ENCODE results near the gene SPNS1.
"Not testable (repeated sequence)": the region's sequence is repeated elsewhere in the genome, so short reads cannot be mapped to it uniquely, and the experiment has no call there.

The SPNS1 gene

GRCh38 chr16:28974437-28975157 lies at the start of gene SPNS1:
Gene SPNS1, plus strand, starts transcription at chr16:28974778. Its CDS starts 374 bp downstream, at chr16:28975152.
- DNase-seq = peak; percentile 92 to 98 (median 96)

GRCh38 chr16:28925386-28926228 lies 49.0 kb upstream of the SPNS1 start:
- peak in 8 of 14 donors; percentile 32 to 77 (median 66) for DNase-seq

- DNase-seq = not testable (repeated sequence)
Measured at GRCh38 chr16:28926284-28926683, 48.3 kb upstream of the SPNS1 start.

DNA sequence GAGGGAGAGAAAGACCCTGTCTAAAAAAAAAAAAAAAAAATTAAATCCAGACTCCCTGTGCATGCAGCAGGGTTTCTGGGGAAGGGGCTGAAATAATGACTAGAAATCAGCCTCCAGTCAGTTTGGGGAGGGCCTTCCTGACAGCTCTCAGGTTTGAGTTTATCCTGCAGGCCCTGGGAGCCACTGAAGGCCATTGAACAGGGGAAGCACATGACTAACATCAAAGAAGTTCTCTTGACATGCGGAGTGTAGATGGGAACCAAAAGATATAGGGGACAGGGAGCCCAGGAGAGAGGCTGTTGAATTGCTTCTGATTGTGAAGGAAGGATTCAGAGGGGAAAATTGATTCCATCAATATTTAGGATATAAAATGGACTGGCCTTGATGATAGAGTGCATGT lies 46.8 kb upstream of the SPNS1 start:
- DNase-seq = no peak

DNA sequence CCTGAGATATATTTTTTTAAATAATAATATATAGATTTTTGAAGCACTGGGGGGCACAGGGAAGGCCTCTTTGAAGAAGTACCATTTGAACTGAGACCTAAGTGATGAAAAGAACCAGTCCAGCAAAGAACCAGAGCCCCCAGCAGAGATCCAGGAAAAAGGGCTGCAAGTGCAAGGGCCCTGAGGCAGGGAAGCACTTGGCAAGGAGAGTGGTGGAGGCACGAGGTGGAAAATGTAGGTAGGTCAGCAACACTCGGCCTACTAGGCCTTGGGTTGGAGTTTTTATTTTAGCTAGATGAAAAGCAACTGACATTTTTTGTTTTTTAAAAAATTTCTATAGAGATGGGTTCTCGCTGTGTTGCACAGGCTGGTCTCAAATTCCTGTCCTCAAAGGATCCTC lies 44.4 kb upstream of the SPNS1 start:
- no peak for DNase-seq

DNA sequence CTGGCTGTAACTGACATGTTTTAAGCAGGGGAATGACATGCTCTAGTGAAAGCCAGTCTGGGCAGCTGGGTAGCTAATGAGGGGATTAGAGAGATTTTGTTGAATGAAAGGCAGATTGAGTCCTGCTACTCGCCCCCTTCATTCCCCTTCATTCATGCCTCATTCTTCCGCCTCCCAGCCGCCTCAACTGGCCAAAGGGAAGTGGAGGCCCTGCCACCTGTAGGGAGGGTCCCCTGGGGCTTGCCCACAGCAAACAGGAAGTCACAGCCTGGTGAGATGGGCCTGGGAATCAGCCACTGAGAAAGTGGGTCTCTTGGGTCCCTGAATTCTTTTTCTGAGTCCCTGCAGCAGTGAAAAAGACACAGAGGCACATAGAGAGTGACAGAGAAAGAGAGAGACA lies 43.9 kb upstream of the SPNS1 start:
- no peak for DNase-seq

GRCh38 chr16:28931801-28932225 lies 42.8 kb upstream of the SPNS1 start, which contains the start of gene CD19:
Gene CD19, plus strand, starts transcription at chr16:28931971. Its CDS starts 30 bp downstream, at chr16:28932001.
- DNase-seq = no peak

GRCh38 chr16:28932339-28933141 lies 42.0 kb upstream of the SPNS1 start:
- DNase-seq = no peak

DNA sequence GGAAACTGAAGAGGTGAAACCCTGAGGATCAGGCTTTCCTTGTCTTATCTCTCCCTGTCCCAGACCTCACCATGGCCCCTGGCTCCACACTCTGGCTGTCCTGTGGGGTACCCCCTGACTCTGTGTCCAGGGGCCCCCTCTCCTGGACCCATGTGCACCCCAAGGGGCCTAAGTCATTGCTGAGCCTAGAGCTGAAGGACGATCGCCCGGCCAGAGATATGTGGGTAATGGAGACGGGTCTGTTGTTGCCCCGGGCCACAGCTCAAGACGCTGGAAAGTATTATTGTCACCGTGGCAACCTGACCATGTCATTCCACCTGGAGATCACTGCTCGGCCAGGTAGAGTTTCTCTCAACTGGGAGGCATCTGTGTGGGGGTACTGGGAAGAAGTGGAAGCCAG lies 41.4 kb upstream of the SPNS1 start:
- no peak for DNase-seq

DNA sequence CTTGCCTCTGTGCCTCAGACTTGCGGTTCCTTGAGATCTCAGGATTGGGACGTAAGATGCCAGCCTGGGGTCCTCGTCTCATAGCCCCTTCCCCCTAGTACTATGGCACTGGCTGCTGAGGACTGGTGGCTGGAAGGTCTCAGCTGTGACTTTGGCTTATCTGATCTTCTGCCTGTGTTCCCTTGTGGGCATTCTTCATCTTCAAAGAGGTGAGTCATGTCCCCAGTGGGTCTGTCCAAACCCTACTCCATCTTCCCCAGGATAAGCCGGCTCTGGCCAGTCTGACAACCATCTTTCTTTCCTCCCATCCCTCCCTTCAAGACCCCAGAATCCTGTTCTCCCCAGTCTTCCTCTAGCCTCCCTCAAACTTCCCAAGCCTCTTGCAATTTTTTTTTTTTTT lies 39.2 kb upstream of the SPNS1 start:
- no peak for DNase-seq

GRCh38 chr16:28935924-28936783 lies 38.4 kb upstream of the SPNS1 start:
- peak in 11 of 14 donors; percentile 4 to 67 (median 25) for DNase-seq

DNA sequence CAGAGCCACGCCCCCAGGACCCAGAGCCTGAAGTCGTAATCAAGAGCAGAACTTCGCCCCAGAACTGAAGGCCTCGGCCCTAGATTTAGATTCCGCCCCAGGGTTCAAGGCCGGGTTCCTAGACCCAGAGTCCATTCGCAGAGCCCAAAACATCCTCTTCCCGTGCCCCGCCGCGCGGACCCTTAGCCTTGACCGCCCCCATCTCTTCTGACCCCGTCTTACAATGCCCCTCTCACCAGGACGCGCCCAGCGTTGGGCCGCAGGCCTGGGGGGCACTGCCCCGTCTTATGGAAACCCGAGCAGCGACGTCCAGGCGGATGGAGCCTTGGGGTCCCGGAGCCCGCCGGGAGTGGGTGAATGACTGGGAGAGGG lies 37.8 kb upstream of the SPNS1 start:
- DNase-seq = no peak

DNA sequence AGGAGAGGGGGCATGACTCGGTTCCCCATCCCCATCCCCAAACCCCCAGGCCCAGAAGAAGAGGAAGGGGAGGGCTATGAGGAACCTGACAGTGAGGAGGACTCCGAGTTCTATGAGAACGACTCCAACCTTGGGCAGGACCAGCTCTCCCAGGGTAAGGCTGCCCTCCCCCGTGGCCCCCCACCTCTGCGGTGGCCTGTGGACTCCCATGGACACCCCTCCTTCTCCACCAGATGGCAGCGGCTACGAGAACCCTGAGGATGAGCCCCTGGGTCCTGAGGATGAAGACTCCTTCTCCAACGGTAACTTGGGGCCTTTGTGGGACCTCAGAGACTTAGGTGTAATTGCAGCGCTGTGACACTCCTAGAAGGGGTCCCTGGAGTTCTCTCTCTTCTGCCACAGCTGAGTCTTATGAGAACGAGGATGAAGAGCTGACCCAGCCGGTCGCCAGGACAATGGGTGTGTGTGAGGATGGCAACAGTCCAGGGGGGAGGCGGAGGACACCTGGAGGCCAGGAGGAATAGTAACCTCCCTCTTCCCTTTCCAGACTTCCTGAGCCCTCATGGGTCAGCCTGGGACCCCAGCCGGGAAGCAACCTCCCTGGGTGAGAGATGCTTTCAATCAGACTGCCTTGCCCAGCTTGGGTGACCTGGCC lies 37.2 kb upstream of the SPNS1 start:
- no peak for DNase-seq

DNA sequence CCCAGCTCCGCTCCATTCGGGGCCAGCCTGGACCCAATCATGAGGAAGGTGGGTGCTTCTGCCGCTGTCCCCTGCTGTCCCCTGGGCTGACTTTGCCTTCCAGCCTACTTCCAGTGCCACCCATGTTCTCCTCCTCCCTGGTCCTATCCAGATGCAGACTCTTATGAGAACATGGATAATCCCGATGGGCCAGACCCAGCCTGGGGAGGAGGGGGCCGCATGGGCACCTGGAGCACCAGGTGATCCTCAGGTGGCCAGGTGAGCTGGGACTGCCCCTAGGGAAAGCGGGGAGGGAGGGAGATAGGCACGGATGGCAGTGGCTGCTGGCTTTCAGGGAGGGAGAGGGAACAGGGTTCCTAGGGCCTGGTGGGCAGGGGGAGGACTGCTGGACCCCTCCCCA lies 35.9 kb upstream of the SPNS1 start:
- no peak for DNase-seq

GRCh38 chr16:28939825-28940224 lies 34.8 kb upstream of the SPNS1 start:
- DNase-seq = not testable (repeated sequence)

- DNase-seq = no peak
Measured at GRCh38 chr16:28943281-28943680, 31.3 kb upstream of the SPNS1 start.

GRCh38 chr16:28946681-28947080 lies 27.9 kb upstream of the SPNS1 start:
- DNase-seq = no peak

DNA sequence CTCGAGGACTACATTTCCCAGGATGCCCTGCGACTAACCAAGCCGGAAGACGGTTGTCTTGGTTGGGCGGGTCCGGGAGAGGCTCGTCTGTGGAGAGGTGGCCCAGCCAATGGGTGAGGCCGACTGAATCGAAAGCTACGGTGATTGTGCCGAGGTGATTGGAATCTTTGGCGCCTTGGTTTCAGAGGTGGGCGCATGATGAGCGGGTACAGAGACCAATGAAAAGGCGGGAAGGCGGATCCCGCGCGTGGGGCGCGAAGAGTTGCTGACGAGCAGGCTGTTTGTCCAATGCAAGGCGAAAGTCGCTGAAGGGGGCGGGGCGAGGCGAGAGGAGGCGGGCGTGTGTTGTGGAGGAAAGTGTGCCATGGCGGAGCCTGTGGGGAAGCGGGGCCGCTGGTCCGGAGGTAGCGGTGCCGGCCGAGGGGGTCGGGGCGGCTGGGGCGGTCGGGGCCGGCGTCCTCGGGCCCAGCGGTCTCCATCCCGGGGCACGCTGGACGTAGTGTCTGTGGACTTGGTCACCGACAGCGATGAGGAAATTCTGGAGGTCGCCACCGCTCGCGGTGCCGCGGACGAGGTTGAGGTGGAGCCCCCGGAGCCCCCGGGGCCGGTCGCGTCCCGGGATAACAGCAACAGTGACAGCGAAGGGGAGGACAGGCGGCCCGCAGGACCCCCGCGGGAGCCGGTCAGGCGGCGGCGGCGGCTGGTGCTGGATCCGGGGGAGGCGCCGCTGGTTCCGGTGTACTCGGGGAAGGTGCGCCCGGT lies 23.7 kb upstream of the SPNS1 start, which contains the start of gene NFATC2IP:
Gene NFATC2IP (plus strand): TSS at position 290 of the 762 bp plus-strand sequence. CDS start 75 bp downstream, at position 365.
- DNase-seq = peak; percentile 95 to 100 (median 99)

GRCh38 chr16:28951410-28951943 lies 23.1 kb upstream of the SPNS1 start:
- DNase-seq = peak in 2 of 14 donors; percentile 35 to 45

DNA sequence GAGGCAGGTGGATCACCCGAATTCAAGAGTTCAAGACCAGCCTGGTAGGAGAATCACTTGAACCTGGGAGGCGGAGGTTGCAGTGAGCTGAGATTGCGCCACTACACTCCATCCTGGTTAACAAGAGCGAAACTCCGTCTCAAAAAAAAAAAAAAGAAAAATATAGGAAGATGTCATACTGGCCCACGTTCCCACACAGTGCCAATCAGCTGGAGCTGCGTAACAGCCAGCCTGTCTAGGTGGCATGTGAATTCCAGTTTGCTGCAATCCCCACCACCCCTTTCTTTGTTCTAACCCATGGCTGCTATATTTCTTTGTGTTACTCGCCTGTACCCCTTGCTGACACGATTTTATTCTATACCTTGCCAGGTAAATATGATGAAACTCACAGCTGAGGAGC lies 16.4 kb upstream of the SPNS1 start:
- no peak for DNase-seq

All from C1 segment of cervical spinal cord (tissue), 14 donors.